GM21529 (cell line): ENCODE results near the gene ARL5C.
"Not testable (repeated sequence)": the region's sequence is repeated elsewhere in the genome, so short reads cannot be mapped to it uniquely, and the experiment has no call there.

Experiments used
- ATAC-seq: cut with Tn5 transposase; IDR thresholded peaks from one replicate; pipeline ENCODE4 v1.9.1; 2021; ENCODE audit not compliant: unreplicated experiment

Gene ARL5C

GRCh38 chr17:39141915-39142664 lies 23.9 kb downstream of the ARL5C start:
- no peak for ATAC-seq

GRCh38 chr17:39141294-39141693 lies 24.7 kb downstream of the ARL5C start:
- ATAC-seq, result no peak

- ATAC-seq, result no peak
Measured at GRCh38 chr17:39139561-39139960, 26.4 kb downstream of the ARL5C start.

GRCh38 chr17:39139161-39139511 lies 26.8 kb downstream of the ARL5C start:
- no peak for ATAC-seq

- ATAC-seq, result no peak
Measured at GRCh38 chr17:39138431-39139160, 27.4 kb downstream of the ARL5C start.

GRCh38 chr17:39134878-39135277 lies 31.1 kb downstream of the ARL5C start:
- no peak for ATAC-seq

- no peak for ATAC-seq
Measured at GRCh38 chr17:39132192-39132610, 33.8 kb downstream of the ARL5C start.

- ATAC-seq, result no peak
Measured at GRCh38 chr17:39131616-39132015, 34.3 kb downstream of the ARL5C start.

GRCh38 chr17:39130205-39130604 lies 35.8 kb downstream of the ARL5C start:
- ATAC-seq, result no peak

- ATAC-seq, result not testable (repeated sequence)
Measured at GRCh38 chr17:39129544-39129943, 36.4 kb downstream of the ARL5C start.

- no peak for ATAC-seq
Measured at GRCh38 chr17:39126436-39126835, 39.5 kb downstream of the ARL5C start.

GRCh38 chr17:39125143-39125875 lies 40.7 kb downstream of the ARL5C start:
- no peak for ATAC-seq

- ATAC-seq, result no peak
Measured at GRCh38 chr17:39123627-39124026, 42.3 kb downstream of the ARL5C start.

- no peak for ATAC-seq
Measured at GRCh38 chr17:39122991-39123390, 43.0 kb downstream of the ARL5C start.

GRCh38 chr17:39121919-39122318 lies 44.0 kb downstream of the ARL5C start:
- ATAC-seq, result not testable (repeated sequence)

GRCh38 chr17:39118674-39119419 lies 47.1 kb downstream of the ARL5C start:
- ATAC-seq, result peak; percentile 76

- ATAC-seq, result no peak
Measured at GRCh38 chr17:39116224-39116623, 49.7 kb downstream of the ARL5C start.

GRCh38 chr17:39115135-39115534 lies 50.8 kb downstream of the ARL5C start:
- ATAC-seq, result no peak

- ATAC-seq, result no peak
Measured at GRCh38 chr17:39114723-39115122, 51.2 kb downstream of the ARL5C start.

GRCh38 chr17:39113871-39114270 lies 52.1 kb downstream of the ARL5C start:
- no peak for ATAC-seq
